Measurements from ENCODE around the gene PLA2G6. TPM values are rescaled to one million over a fixed set of nuclear protein-coding genes. Genes with fewer than 3 reads are reported as not detected.
A peak's percentile ranks its signal among the peaks of the same experiment; 100 is the strongest.

Gene PLA2G6
- polyA plus RNA-seq, 2 of the 4 experiments (the other 2 are of a cell fraction): 7.4 to 7.6 TPM

GRCh38 chr22:38071421-38072321 is 110.0 kb downstream of the PLA2G6 start:
- ChIA-PET POLR2A (interaction anchor here (0.7 kb wide), 1 partner anchor 18 kb away, joined by 4 read pairs; no protein-coding TSS in a partner anchor), CTCF (interaction anchor here (1.2 to 2.2 kb wide), 4 partner anchors 19 to 500 kb away, joined by 3 to 9 read pairs (median 4); no protein-coding TSS in a partner anchor)
- WGBS (ENCODE audit: missing lambda C conversion rate): 95% methylated on average over 9 of the region's 22 CpGs
- H3K27ac ChIP-seq: no peak overlapping the region
- ATAC-seq (no peak; a peak in 1 of 6 replicates), DNase-seq (ENCODE audit: low read depth in 1 of 2, low spot score in 1 of 2) (peak in 1 of 2 experiments; percentile 20), FAIRE-seq (no peak)
- no peak overlapping the region for H3K4me3 ChIP-seq
- H3K4me1 ChIP-seq: no peaks in the 10 kb centered on the region
- TF ChIP-seq MAZ (IDR thresholded peaks at IDR 0.05; ENCODE audit: borderline replicate concordance, low read depth, low read length) (no peak), RAD21 (conservative IDR thresholded peaks at IDR 0.05 in 1 of 2, IDR thresholded peaks at IDR 0.05 in 1 of 2) (peak in 1 of 2 experiments; percentile 20; a peak in 1 of 5 replicates)
- no peaks in the 10 kb centered on the region for H3K9me3 ChIP-seq
- no peak overlapping the region for H3K4me2 ChIP-seq

- no peak overlapping the region for H3K4me3 ChIP-seq
- DNase-seq (ENCODE audit: low read depth in 1 of 2, low spot score in 1 of 2) (no peak), ATAC-seq (no peak), FAIRE-seq (no peak)
- ChIA-PET POLR2A (no interaction called here), CTCF (interaction anchor here (0.6 to 4.0 kb wide), 13 partner anchors 9 to 662 kb away, joined by 3 to 23 read pairs (median 4); partner anchors contain the start of gene PICK1)
- no peaks in the 10 kb centered on the region for H3K9me3 ChIP-seq
- H3K4me1 ChIP-seq: no peaks in the 10 kb centered on the region
- no peak overlapping the region for H3K4me2 ChIP-seq
- TF ChIP-seq FOXS1 (CRISPR knock-in tag; IDR thresholded peaks at IDR 0.05): no peak
- no peak for TF ChIP-seq JUNB (IDR thresholded peaks at IDR 0.05)
- TF ChIP-seq BHLHE40 (IDR thresholded peaks at IDR 0.05; ENCODE audit: low read depth, low read length): no peak
- no peak for TF ChIP-seq REST (IDR thresholded peaks at IDR 0.05)
- TF ChIP-seq KDM1A (IDR thresholded peaks at IDR 0.05; ENCODE audit: low read depth): no peak
- TF ChIP-seq ZC3H11A (IDR thresholded peaks at IDR 0.05): no peak
- no peak for TF ChIP-seq KDM5A (IDR thresholded peaks at IDR 0.05)
- no peak for TF ChIP-seq PHF8 (IDR thresholded peaks at IDR 0.05; ENCODE audit: borderline replicate concordance, low read depth)
- no peak for TF ChIP-seq CHD2 (IDR thresholded peaks at IDR 0.05; ENCODE audit: low read length, partially characterized antibody)
- TF ChIP-seq CEBPB (IDR thresholded peaks at IDR 0.05): no peak
- no peak for TF ChIP-seq BCL3 (IDR thresholded peaks at IDR 0.05)
- TF ChIP-seq ESRRA (IDR thresholded peaks at IDR 0.05; ENCODE audit: borderline replicate concordance, low read length): no peak
- TF ChIP-seq CTCF (IDR thresholded peaks at IDR 0.05): no peak
- no peak for TF ChIP-seq MAZ (IDR thresholded peaks at IDR 0.05; ENCODE audit: borderline replicate concordance, low read depth, low read length)
- TF ChIP-seq SMC3 (IDR thresholded peaks at IDR 0.05): no peak
- TF ChIP-seq ZNF302 (CRISPR knock-in tag; IDR thresholded peaks at IDR 0.05): no peak
- TF ChIP-seq POLR2AphosphoS2 (conservative IDR thresholded peaks at IDR 0.05; ENCODE audit: low read length): no peak
- no peak for TF ChIP-seq HMGXB4 (CRISPR knock-in tag; IDR thresholded peaks at IDR 0.05; ENCODE audit: borderline replicate concordance)
- TF ChIP-seq NPAS2 (CRISPR knock-in tag; IDR thresholded peaks at IDR 0.05; ENCODE audit: borderline replicate concordance): no peak
- no peak overlapping the region for H3K27ac ChIP-seq
- 77% methylated on average over 8 of the region's 11 CpGs for WGBS (ENCODE audit: missing lambda C conversion rate)
Observed at GRCh38 chr22:38070250-38070921, 111.2 kb downstream of the PLA2G6 start.
